ENCODE data around the gene SIMC1.
A peak's percentile ranks its signal among the peaks of the same experiment; 100 is the strongest.
"Not testable (repeated sequence)": the region's sequence is repeated elsewhere in the genome, so short reads cannot be mapped to it uniquely, and the experiment has no call there.

The SIMC1 gene

DNA sequence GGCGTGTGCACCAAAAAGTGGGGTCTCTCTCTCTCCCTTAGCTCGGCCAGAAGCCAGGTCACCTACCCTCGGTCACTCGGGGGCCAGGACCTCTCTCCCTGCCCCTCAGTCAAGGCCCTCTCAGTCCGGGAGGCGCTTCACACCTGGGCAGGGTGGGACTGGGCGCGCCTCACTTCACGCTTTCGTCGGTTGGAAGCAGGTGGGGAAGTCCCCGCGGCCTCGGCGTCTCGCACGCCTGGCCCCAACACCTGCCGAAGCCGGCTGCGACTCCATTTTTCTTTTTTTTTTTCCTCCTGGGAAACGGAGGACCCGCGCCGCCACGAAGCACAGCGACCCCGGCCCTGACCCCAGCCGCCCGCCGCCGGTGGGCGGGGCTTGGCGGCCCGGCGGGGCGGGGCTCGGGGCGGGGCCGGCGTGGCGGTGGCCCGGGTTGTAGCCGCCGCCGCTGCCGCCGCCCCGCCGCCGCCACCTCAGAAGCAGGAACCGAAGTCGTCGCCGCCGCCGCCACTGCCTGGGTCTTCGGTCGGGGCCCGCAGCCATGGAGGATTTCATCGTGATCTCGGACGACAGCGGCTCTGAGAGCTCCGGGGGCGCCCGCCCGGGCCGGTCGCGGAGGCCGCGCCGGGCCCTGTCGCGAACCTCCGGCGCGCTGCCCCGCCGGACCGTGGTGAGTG, at the start of gene SIMC1:
Gene SIMC1 (plus strand): TSS at position 454 of the 674 bp plus-strand sequence. CDS start 85 bp downstream, at position 539.
- peak in 1 of 2 experiments; percentile 9 for DNase-seq

DNA sequence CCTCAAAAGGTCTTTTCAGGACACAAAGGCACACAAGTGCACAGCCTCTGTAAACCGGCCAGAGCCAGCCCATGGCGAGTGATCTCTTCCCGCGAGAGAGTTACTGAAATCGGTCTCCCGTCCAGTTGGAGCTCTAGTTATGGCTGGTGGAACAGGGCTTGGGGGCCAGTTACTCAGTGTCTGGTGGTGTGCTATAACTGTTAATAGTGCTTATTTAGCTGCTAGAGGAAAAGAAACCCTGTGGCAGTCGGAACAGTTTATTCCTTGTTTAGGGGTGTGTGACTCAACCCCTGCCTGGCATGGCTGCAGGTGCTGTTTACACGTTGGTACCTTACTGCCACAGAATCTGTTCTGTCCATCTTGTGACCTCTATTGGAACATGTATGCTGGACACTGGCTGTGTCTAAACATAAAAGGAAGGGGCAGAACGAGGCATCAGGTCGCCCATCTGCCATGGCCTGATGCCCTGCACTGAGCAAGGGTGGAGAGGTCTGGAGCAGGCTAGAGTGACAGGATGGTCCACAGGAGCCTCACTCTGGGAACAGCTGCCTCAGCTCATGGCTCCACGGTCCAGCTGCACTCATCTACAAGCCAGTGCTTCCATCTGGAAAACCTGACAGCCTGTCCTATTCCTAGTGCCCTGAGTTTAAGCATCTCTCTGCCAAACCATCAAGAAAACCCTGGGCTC, 49.6 kb upstream of the SIMC1 start:
- TF ChIP-seq GATA1 (IDR thresholded peaks at IDR 0.05; ENCODE audit: low read depth, low read length) = no peak
- TF ChIP-seq POLR2A (IDR thresholded peaks at IDR 0.05; ENCODE audit: low read length) = no peak
- DNase-seq = no peak

DNA sequence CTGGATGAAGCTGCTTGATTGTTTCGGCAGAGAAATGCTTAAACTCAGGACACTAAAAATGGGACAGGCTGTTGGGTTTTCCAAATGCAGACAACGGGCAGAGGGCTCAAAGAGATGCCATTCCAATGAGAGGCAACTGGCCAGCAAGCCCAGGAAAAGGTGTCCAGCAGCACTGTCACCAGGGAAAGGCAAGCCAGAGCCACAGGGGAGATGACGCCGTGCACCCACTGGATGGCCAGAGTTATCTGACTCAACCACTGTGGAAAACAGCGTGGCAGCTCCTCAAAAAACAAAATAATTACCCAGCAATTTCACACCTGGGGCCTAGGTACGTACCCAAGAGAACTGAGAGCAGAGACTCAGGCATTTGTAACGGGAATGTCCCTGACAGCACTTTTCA, 48.4 kb upstream of the SIMC1 start:
- DNase-seq = no peak
- no peak for TF ChIP-seq GATA1 (IDR thresholded peaks at IDR 0.05; ENCODE audit: low read depth, low read length)
- TF ChIP-seq POLR2A (IDR thresholded peaks at IDR 0.05; ENCODE audit: low read length) = no peak

- no peak for DNase-seq
- TF ChIP-seq POLR2A (IDR thresholded peaks at IDR 0.05; ENCODE audit: low read length) (no peak), GATA1 (IDR thresholded peaks at IDR 0.05; ENCODE audit: low read depth, low read length) (no peak)
These were observed 47.1 kb upstream of the SIMC1 start for GRCh38 chr5:176190886-176191755.

DNA sequence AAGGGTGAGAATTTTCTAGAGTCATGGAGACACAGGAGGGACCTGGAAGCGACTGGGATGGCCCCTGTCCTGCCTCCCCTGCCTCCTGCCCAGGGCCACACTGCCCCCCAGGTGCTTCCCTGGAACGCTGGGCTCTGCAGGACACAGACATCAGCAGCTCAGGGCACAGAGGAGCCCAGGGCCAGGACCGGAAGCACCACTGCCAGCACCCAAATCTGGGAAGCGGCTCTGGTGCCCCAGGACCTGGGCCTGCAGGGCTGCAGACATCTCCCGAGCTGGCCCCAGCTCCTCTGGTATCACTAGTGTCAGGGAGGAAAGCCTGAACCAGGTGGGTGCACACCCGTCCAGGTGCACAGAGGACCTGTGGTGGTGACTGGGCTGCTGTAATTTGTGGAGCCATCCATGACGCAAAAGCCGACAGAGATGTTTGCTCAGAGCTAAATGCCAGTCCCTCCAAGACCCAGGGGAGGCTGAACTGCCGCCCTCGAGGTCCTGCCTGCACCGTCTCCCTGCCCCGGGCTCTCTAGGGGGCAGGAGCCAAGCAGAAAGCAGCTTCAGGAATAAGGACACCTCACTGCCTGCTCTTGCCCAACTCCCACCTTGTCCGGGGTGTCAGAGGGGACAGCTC, 46.0 kb upstream of the SIMC1 start:
- no peak for DNase-seq
- TF ChIP-seq POLR2A (IDR thresholded peaks at IDR 0.05; ENCODE audit: low read length) = no peak
- TF ChIP-seq GATA1 (IDR thresholded peaks at IDR 0.05; ENCODE audit: low read depth, low read length) = no peak

DNA sequence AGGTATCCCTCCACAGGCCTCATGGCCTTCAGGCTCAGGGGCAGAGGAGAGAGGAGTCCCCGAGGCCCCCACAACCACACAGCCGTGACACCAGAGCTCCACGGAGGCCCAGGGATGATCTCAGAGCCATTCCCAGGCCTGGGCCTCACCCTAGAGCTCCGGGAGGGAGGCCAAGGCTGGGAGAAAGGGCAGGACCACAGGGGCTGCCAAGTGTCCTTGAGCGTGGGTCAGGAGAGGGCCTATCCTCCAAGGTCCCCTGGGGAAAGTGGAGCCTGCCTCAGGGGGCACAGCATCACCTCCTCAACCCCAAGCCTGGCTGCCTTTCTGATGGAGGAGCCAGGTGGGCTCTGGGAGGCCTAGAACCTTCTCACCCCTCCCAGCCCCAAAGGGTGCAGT, 45.5 kb upstream of the SIMC1 start:
- not testable (repeated sequence) for DNase-seq

GRCh38 chr5:176193636-176194035, 44.6 kb upstream of the SIMC1 start:
- not testable (repeated sequence) for DNase-seq

- not testable (repeated sequence) for DNase-seq
These were observed 43.8 kb upstream of the SIMC1 start for GRCh38 chr5:176194238-176195083.

- not testable (repeated sequence) for DNase-seq
These were observed 43.2 kb upstream of the SIMC1 start for GRCh38 chr5:176195084-176195413.

DNA sequence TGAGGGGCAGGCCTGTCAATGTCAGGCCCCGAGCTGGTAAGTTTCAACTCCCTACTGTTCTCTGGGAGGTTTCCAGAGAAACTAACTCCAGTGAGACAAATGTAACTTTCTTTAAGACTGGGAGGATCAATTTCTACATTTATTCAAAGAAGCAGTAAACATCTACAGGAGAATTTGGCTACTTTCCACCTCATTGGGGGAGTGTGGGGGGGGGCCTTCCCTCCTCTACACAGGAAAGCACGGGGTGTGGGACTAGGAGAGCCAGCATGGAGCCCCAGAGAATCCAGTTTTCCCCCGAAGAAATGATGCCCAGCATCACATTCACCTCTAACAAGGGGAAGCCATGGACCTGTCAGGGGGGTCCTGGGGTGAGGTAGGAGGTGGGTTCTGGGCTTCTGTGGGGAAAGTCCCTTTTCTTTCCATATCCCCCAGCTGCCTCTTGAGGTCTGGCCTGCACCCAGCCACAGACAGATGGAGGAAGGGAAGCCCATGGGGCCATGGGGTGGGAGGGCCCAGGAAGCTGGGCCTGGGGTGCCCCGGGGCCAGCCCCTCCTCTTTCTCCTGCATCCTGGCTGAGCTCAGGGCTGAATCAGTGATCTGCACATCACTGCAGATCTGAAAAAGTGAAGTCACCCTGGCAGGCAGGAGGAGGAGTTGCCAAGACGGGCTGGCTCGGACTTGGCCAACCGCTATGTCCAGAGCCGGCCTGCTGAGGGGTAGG, 42.6 kb upstream of the SIMC1 start:
- not testable (repeated sequence) for DNase-seq

DNA sequence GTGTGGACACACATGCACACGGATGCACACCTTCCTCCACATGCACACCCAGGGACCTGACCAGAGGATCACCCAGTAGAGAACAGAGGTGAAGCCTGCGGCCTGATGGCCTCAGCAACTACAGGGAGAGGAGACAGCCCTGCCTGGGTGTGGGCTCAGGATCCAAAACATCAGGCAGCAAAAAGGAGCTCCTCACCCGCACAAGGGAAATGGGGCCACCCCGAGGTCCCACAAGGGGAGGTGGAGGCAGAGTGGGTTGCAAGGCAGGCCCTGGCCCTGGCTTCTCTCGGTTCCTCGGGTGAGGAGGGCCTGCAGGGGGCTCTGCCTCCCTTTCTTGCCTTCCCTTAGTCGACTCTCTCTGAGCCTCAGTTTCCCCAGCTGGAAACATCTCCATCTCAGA, 41.4 kb upstream of the SIMC1 start:
- DNase-seq = not testable (repeated sequence)

GRCh38 chr5:176197234-176197858, 40.9 kb upstream of the SIMC1 start:
- DNase-seq = peak in 1 of 2 experiments; percentile 33

DNA sequence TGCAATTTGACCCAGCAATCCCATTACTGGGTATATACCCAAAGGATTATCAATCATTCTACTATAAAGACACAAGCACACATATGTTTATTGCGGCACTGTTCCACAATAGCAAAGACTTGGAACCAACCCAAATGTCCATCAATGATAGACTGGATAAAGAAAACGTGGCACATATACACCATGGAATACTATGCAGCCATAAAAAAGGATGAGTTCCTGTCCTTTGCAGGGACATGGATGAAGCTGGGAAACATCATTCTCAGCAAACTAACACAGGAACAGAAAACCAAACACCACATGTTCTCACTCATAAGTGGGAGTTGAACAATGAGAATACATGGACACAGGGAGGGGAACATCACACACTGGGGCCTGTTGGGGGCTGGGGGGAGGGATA, 39.9 kb upstream of the SIMC1 start:
- DNase-seq = not testable (repeated sequence)

DNA sequence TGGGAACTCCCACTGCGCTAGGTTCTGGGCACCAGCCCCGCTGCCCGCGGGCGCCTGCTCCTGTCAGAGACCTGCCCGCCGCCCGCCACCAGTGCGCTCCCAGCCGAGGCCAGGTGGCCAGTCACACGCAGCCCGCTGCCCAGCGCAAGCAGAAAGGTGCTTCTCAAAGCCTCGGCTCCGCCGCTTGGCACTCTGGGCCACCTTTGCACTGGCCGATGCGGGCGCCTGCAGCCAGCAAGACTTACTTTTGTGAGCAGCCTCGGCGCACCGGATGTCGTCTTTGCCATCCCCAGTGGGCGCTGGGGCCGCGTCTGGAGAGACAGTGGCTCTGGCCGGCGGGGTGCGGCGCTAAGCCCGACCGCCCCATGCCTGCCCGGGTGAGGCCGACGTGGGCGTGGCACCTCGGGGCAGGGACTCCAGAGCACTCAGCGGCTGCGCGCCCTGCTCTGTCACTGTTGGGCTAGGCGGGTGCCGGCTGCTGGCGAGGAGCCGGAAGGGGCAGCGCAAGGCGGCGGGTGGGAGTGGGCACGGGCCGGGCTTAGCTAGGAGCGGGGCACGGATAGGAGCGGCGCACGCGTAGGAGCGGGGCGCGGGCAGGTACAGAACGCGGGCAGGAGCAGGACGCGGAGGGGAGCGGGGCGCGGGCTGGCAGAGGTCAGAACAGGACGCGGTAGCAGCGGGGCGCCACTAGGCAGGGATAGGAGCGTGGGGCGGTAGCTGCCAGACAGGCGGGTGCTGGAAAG, 39.1 kb upstream of the SIMC1 start:
- DNase-seq = not testable (repeated sequence)

- not testable (repeated sequence) for DNase-seq
These were observed 38.3 kb upstream of the SIMC1 start for GRCh38 chr5:176199803-176200399.
